Endothelial cell of umbilical vein (primary cell): ENCODE results near the gene BMPER. TPM values are rescaled to one million over a fixed set of nuclear protein-coding genes. Genes with fewer than 3 reads are reported as not detected.

Experiments
- BruUV-seq: library from RNA; stranded (reverse); fragments of 400-500 nt; replicated peaks from 2 replicates; lab custom pipeline; 2021; lab: Mats Ljungman, UMichigan
- CTCF ChIA-PET: fragments of 300-600, 350-600 bp; sonication (Branson Sonifier 250); formaldehyde crosslinking; loops from one replicate; lab custom pipeline; 2021; ENCODE audit warnings: antibody characterized with exemption, inconsistent platforms; lab: Charles Lee
- POLR2A ChIA-PET: fragments of 300-600, 350-600 bp; sonication (Branson Sonifier 250); formaldehyde crosslinking; loops from one replicate; lab custom pipeline; 2021; ENCODE audit warnings: antibody characterized with exemption, inconsistent platforms; lab: Charles Lee
- DNase-seq: peaks from one replicate; pipeline ENCODE4 v3.0.0-alpha.2; 2011; ENCODE audit warnings: low read depth, low spot score
- FAIRE-seq: peaks from 2 replicates; lab custom pipeline; 2011; peaks lifted over from hg19 to GRCh38; lab: Jason Lieb, UNC
- H2AFZ ChIP-seq: 2 replicates; pipeline ENCODE4 v1.6.0; 2012; ENCODE audit warnings: low read depth, low read length, control low read depth, inconsistent platforms
- H3K27ac ChIP-seq: 2 replicates; pipeline ENCODE4 v1.5.1; 2011; ENCODE audit warnings: low read depth, mild to moderate bottlenecking, control low read depth, low read length, moderate library complexity; ENCODE audit not compliant: insufficient read depth
- H3K27me3 ChIP-seq, 2 experiments: 2 replicates each; pipeline versions ENCODE4 v1.6.0 to v1.6.1; 2011; ENCODE audit warnings: low read length in 2 of 2, mixed read lengths in 1 of 2; ENCODE audit not compliant: control insufficient read depth in 2 of 2, insufficient read depth in 2 of 2
- H3K36me3 ChIP-seq, 2 experiments: 2 replicates in 1 of 2; 3 replicates in 1 of 2; pipeline ENCODE4 v1.5.1; 2011; ENCODE audit warnings: low read length in 2 of 2, mild to moderate bottlenecking in 1 of 2, moderate library complexity in 1 of 2; ENCODE audit not compliant: control insufficient read depth in 2 of 2, insufficient read depth in 2 of 2; ENCODE audit errors: extremely low read depth in 1 of 2
- H3K4me1 ChIP-seq: 3 replicates; pipeline ENCODE4 v1.5.1; 2011; ENCODE audit warnings: mild to moderate bottlenecking, low read length; ENCODE audit not compliant: control insufficient read depth, insufficient read depth; ENCODE audit errors: extremely low read depth
- H3K4me2 ChIP-seq: 2 replicates; pipeline ENCODE4 v1.6.1; 2011; ENCODE audit warnings: low read length, control low read depth, mixed read lengths; ENCODE audit not compliant: insufficient read depth
- H3K4me3 ChIP-seq, 3 experiments: fragments of 200-600 bp in 1 of 3; sonication (generic), shearing (Covaris generic) in 1 of 3; replicated peaks in 1 of 3; 2 replicates each; pipeline ENCODE4 v1.5.1; 2011 to 2016; ENCODE audit warnings: control low read depth in 3 of 3, low read length in 3 of 3, mild to moderate bottlenecking in 2 of 3, inconsistent platforms in 1 of 3, low read depth in 1 of 3, moderate library complexity in 1 of 3; ENCODE audit not compliant: insufficient read depth in 1 of 3
- H3K79me2 ChIP-seq: 2 replicates; pipeline ENCODE4 v1.6.0; 2012; ENCODE audit warnings: low read length, inconsistent platforms; ENCODE audit not compliant: control insufficient read depth, insufficient read depth
- H3K9ac ChIP-seq: replicated peaks from 2 replicates; pipeline ENCODE3; 2011; ENCODE audit warnings: low read length, control low read depth; ENCODE audit not compliant: insufficient read depth; ENCODE audit errors: extremely low read depth
- H3K9me1 ChIP-seq: replicated peaks from 3 replicates; pipeline ENCODE4 v1.6.0; 2011; ENCODE audit warnings: mild to moderate bottlenecking, low read length; ENCODE audit not compliant: control insufficient read depth, insufficient read depth; ENCODE audit errors: extremely low read depth
- H3K9me3 ChIP-seq: replicated peaks from 2 replicates; pipeline ENCODE4 v1.5.1; 2012; ENCODE audit warnings: low read length, inconsistent platforms; ENCODE audit not compliant: control insufficient read depth, insufficient read depth
- H4K20me1 ChIP-seq: replicated peaks from 2 replicates; pipeline ENCODE3; 2011; ENCODE audit warnings: mild to moderate bottlenecking, low read length; ENCODE audit not compliant: control insufficient read depth, insufficient read depth; ENCODE audit errors: extremely low read depth
- CTCF ChIP-seq, 2 donors: IDR thresholded peaks; 1 replicate in 1 of 2; 2 replicates in 1 of 2; pipeline ENCODE4 v1.5.1; 2011; ENCODE audit warnings: low read length in 2 of 2, mild to moderate bottlenecking in 2 of 2, moderate library complexity in 2 of 2, control low read depth in 1 of 2, inconsistent platforms in 1 of 2, low read depth in 1 of 2; ENCODE audit not compliant: insufficient read depth in 1 of 2; ENCODE audit errors: extremely low read depth in 1 of 2
- EZH2 ChIP-seq: IDR thresholded peaks from 2 replicates; pipeline ENCODE4 v1.6.1; 2012; ENCODE audit warnings: borderline replicate concordance, low read depth, mild to moderate bottlenecking, moderate library complexity, low read length, inconsistent platforms; ENCODE audit not compliant: severe bottlenecking
- FOS ChIP-seq: IDR thresholded peaks from 2 replicates; pipeline ENCODE4 v1.6.1; 2011; ENCODE audit warnings: mild to moderate bottlenecking, low read length, moderate library complexity, borderline replicate concordance; ENCODE audit not compliant: insufficient read depth
- GATA2 ChIP-seq: IDR thresholded peaks from 2 replicates; pipeline ENCODE4 v1.7.0; 2011; ENCODE audit warnings: low read depth, mild to moderate bottlenecking, moderate library complexity, mixed read lengths, low read length; ENCODE audit not compliant: insufficient read length, insufficient read depth
- JUN ChIP-seq: IDR thresholded peaks from 2 replicates; pipeline ENCODE4 v1.6.1; 2011; ENCODE audit warnings: borderline replicate concordance, low read depth; ENCODE audit not compliant: insufficient read length, insufficient read depth
- MAX ChIP-seq: IDR thresholded peaks from 2 replicates; pipeline ENCODE4 v1.6.1; 2011; ENCODE audit not compliant: insufficient read depth, insufficient read length
- MYC ChIP-seq: IDR thresholded peaks from one replicate; pipeline ENCODE4 v1.6.1; 2011; ENCODE audit warnings: mild to moderate bottlenecking, low read depth, low read length
- POLR2A ChIP-seq: IDR thresholded peaks from 2 replicates; pipeline ENCODE4 v1.6.1; 2012; ENCODE audit warnings: low read depth, mild to moderate bottlenecking, control low read depth, low read length
- POLR2AphosphoS5 ChIP-seq: IDR thresholded peaks from 2 replicates; pipeline ENCODE4 v1.6.1; 2012; ENCODE audit warnings: low read depth, mild to moderate bottlenecking, control low read depth, low read length, moderate library complexity; ENCODE audit not compliant: insufficient read depth
- dilution Hi-C: fragments of 300-500 bp; cut with MboI; formaldehyde crosslinking; loops from one replicate; pipeline ENCODE4 v1.15.0; 2019; ENCODE audit warnings: low sequenced_read_pairs; ENCODE audit not compliant: extremely low pct_ligation_motif_present
- intact Hi-C: fragments of 100-400 bp; cut with micrococcal nuclease; formaldehyde crosslinking; loops from one replicate; pipeline ENCODE4 v1.10.0; 2022
- polyA plus RNA-seq, 4 experiments: library from polyadenylated mRNA; depleted of rRNA in 3 of 4; stranded (reverse) in 3 of 4; unstranded in 1 of 4; fragments of >200 nt; gene quantifications; 2 replicates each; pipeline versions ENCODE4 v1.2.1 to v1.2.3, GENCODE V29; 2011 to 2012; ENCODE audit warnings: missing spikeins in 1 of 4
- total RNA-seq: library from RNA; stranded (reverse); gene quantifications from 2 replicates; pipeline ENCODE4 v1.2.3, GENCODE V29; 2021

BMPER gene
- total and polyA plus RNA-seq, 2 donors (not counting 3 experiments of a cell fraction or from before 2014, with no cell fraction given), result 0.10 to 0.13 TPM

GRCh38 chr7:34131371-34131770 lies 226.0 kb downstream of the BMPER start:
- dilution Hi-C loops (no loop called here), intact Hi-C loops (loop anchor here (10.0 kb wide), 1 partner anchor 693 kb away; no protein-coding TSS in a partner anchor)
- FAIRE-seq, result no peak
- H3K4me1 ChIP-seq, result no peaks in the 10 kb centered on the region
- H2AFZ ChIP-seq, result no peak overlapping the region
- no peak overlapping the region for H3K4me2 ChIP-seq
- no peak for DNase-seq
- no peaks in the 10 kb centered on the region for H4K20me1 ChIP-seq
- no peaks in the 10 kb centered on the region for H3K9me3 ChIP-seq
- no TSS peak for BruUV-seq
- ChIA-PET POLR2A (no interaction called here), CTCF (interaction anchor here (5.5 kb wide), 1 partner anchor 465 kb away, joined by 83 read pairs; no protein-coding TSS in a partner anchor)
- H3K4me3 ChIP-seq, result no peak overlapping the region
- no peaks in the 10 kb centered on the region for H3K79me2 ChIP-seq
- TF ChIP-seq FOS (no peak), MAX (no peak), MYC (no peak)
- no peak overlapping the region for H3K9ac ChIP-seq
- H3K9me1 ChIP-seq, result no peaks in the 10 kb centered on the region
- H3K36me3 ChIP-seq, result no peaks in the 10 kb centered on the region
- H3K27me3 ChIP-seq, result peaks cover 2 to 4% of the 10 kb centered on the region in 2 experiments
- no peak overlapping the region for H3K27ac ChIP-seq

GRCh38 chr7:34133356-34133982 lies 228.1 kb downstream of the BMPER start:
- Histone ChIP-seq H3K27ac (no peak overlapping the region), H3K4me2 (no peak overlapping the region), H3K36me3 (no peaks in the 10 kb centered on the region), H3K79me2 (no peaks in the 10 kb centered on the region), H3K4me1 (no peaks in the 10 kb centered on the region), H2AFZ (no peak overlapping the region), H3K9ac (no peak overlapping the region), H4K20me1 (no peaks in the 10 kb centered on the region), H3K9me3 (no peaks in the 10 kb centered on the region), H3K4me3 (no peak overlapping the region), H3K27me3 (peaks cover 2 to 4% of the 10 kb centered on the region in 2 experiments), H3K9me1 (no peaks in the 10 kb centered on the region)
- ChIA-PET POLR2A (no interaction called here), CTCF (interaction anchor here (0.9 to 5.5 kb wide), 13 partner anchors 11 to 890 kb away, joined by 3 to 83 read pairs (median 4); no protein-coding TSS in a partner anchor)
- intact Hi-C loops (loop anchor here (10.0 kb wide), 1 partner anchor 691 kb away; no protein-coding TSS in a partner anchor), dilution Hi-C loops (no loop called here)
- TF ChIP-seq CTCF (IDR thresholded peaks at IDR 0.05; ENCODE audit: extremely low read depth in 1 of 2, insufficient read depth in 1 of 2, low read depth in 1 of 2, low read length in 2 of 2) (no peak), JUN (no peak), MAX (no peak), POLR2A (no peak), EZH2 (no peak), GATA2 (no peak), FOS (no peak), POLR2AphosphoS5 (no peak), MYC (no peak)
- FAIRE-seq, result no peak
- no peak for DNase-seq
- no TSS peak for BruUV-seq
